CD4-positive, alpha-beta T cell (primary cell): ENCODE measurements around the gene DAPK2. TPM values are rescaled to one million over a fixed set of nuclear protein-coding genes. Genes with fewer than 3 reads are reported as not detected.

Experiments
- ATAC-seq: fragments of 200-7000 bp; cut with Tn5 transposase; one replicate; pipeline ENCODE4 v1.10.0; 2022; ENCODE audit warnings: mild to moderate bottlenecking; ENCODE audit not compliant: poor library complexity
- CTCF ChIA-PET: fragments of 350-600 bp; sonication (Branson Sonifier 250); formaldehyde crosslinking; loops from one replicate; lab custom pipeline; 2021; ENCODE audit warnings: antibody characterized with exemption, inconsistent platforms; lab: Charles Lee
- POLR2A ChIA-PET: fragments of 350-600 bp; sonication (Branson Sonifier 250); formaldehyde crosslinking; loops from one replicate; lab custom pipeline; 2021; ENCODE audit warnings: antibody characterized with exemption, inconsistent platforms; lab: Charles Lee
- DNase-seq, 14 experiments: peaks; one replicate each; pipeline ENCODE4 v3.0.0-alpha.2; 2013 to 2020; ENCODE audit warnings: mixed read lengths in 2 of 14
- H3K27ac ChIP-seq, 2 donors: one replicate each; pipeline versions ENCODE4 v1.5.1 to v1.7.0; 2013; ENCODE audit warnings: low read length in 2 of 2, low read depth in 1 of 2, mild to moderate bottlenecking in 1 of 2
- H3K27me3 ChIP-seq, 2 experiments: 1 replicate in 1 of 2; 2 replicates in 1 of 2; pipeline versions ENCODE4 v1.6.1 to v1.7.0; 2013; ENCODE audit warnings: low read length in 2 of 2, control low read depth in 1 of 2, mild to moderate bottlenecking in 1 of 2, moderate library complexity in 1 of 2; ENCODE audit not compliant: insufficient read depth in 2 of 2, control insufficient read depth in 1 of 2
- H3K36me3 ChIP-seq: one replicate; pipeline ENCODE4 v1.6.1; 2013; ENCODE audit warnings: low read length, control low read depth; ENCODE audit not compliant: insufficient read depth
- H3K4me1 ChIP-seq: one replicate; pipeline ENCODE4 v1.6.1; 2013; ENCODE audit warnings: low read length, control low read depth; ENCODE audit not compliant: insufficient read depth
- H3K4me3 ChIP-seq: one replicate; pipeline ENCODE4 v1.5.1; 2013; ENCODE audit warnings: mild to moderate bottlenecking, low read length, moderate library complexity
- H3K9me3 ChIP-seq, 2 experiments: 1 replicate in 1 of 2; 2 replicates in 1 of 2; pipeline versions ENCODE4 v1.6.1 to v1.7.0; 2013; ENCODE audit warnings: low read length in 2 of 2, mild to moderate bottlenecking in 2 of 2, control low read depth in 1 of 2, moderate library complexity in 1 of 2; ENCODE audit not compliant: control insufficient read depth in 1 of 2, insufficient read depth in 1 of 2
- H3K27ac Mint-ChIP-seq: one replicate; pipeline ENCODE4 v1.8.0; 2020; ENCODE audit warnings: mixed read lengths
- H3K27me3 Mint-ChIP-seq: one replicate; pipeline ENCODE4 v1.8.0; 2021; ENCODE audit warnings: mixed read lengths
- H3K36me3 Mint-ChIP-seq: one replicate; pipeline ENCODE4 v1.8.0; 2021; ENCODE audit warnings: low read depth, mixed read lengths
- H3K4me1 Mint-ChIP-seq: one replicate; pipeline ENCODE4 v1.8.0; 2021; ENCODE audit warnings: low read depth, mixed read lengths
- H3K4me3 Mint-ChIP-seq: one replicate; pipeline ENCODE4 v1.8.0; 2020; ENCODE audit warnings: mild to moderate bottlenecking, mixed read lengths
- H3K9me3 Mint-ChIP-seq: one replicate; pipeline ENCODE4 v1.8.0; 2020; ENCODE audit warnings: mixed read lengths
- intact Hi-C, 2 experiments: fragments of 100-400 bp; cut with DNase I in 1 of 2; cut with micrococcal nuclease in 1 of 2; formaldehyde crosslinking; loops; one replicate each; pipeline versions ENCODE4 v1.15.1 to v1.9.0; 2023 to 2025; cut with DNase I, micrococcal nuclease
- total RNA-seq, 174 experiments: library from RNA in 2 of 174; stranded (reverse) in 2 of 174; gene quantifications; one replicate each; pipeline ENCODE4 v1.2.3 and lab custom pipeline; 2021 to 2026
- TF ChIP-seq, protein P1 (sequence below): fragments of 200-600 bp; IDR thresholded peaks from one replicate; pipeline ENCODE4 v1.8.0; 2022; ENCODE audit warnings: antibody characterized with exemption, mild to moderate bottlenecking

Gene DAPK2
- total RNA-seq, 2 experiments from 2014 or later: 1.3 to 1.6 TPM

DNA sequence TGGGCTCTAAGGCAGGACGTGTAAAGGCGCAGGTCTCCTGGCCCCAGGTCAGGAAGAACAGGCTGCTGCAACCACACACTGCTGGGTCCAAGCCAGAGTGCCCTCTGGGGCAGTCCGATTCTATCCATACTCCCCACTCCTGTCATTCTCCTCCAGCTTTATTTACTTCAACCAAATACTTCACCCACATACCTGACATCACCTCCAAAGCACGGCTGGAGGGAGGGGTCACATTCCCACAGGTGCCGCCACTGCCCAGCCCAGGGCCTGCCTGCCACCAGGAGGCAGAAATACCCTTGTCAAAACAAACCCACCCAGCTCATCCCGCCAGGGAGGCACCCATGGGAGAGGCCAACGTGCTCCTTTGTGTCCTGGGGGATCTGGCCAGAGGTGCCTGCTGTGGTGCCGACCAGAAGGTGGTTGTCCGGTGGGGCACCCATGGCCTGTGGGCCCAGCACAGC lies 100.4 kb downstream of the DAPK2 start:
- no peak overlapping the region for H3K4me3 Mint-ChIP-seq
- CTCF ChIA-PET: interaction anchor here (0.6 to 3.7 kb wide), 17 partner anchors 9 to 316 kb away, joined by 3 to 36 read pairs (median 4); partner anchors contain the start of gene DAPK2

DNA sequence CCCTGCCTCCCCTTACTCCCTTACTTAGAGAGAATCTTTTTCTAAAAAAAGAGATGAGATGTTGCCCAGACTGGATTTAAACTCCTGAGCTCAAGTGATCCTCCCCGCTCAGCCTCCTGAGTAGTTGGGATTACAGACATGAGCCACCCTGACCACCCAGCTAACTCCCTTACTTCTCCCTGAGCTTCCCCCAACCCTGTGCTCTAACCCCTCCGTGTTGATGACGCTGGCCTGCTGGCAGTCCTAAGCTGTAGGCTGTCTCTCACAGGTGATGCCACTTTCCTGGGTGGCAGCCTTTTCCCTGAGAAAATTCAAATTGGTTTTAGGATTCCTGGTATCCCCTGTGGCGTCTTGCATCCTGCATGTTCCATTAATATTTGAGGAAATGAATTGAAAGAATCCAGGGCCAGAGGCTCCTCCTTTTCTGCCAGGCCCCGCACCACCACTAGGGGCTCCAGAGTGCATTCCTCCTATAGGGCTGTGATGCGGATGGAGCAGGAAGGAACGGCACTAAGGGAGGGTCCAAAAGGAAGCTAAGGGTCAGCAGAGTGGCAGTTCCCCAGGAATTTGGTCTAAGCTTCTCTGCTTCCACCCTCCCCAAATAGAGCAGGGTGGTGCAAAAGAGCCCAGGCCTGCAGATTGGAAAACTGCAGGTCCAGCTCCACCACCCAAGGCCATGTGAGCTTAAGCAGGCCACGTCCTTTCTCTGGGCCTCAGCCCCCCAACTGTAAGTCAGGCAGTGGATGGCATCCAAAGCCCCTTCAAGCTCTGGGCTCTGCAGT lies 101.1 kb downstream of the DAPK2 start:
- Mint-ChIP-seq H3K4me1 (peaks cover 16% of the 10 kb centered on the region), H3K27ac (peak overlapping the region; percentile 21), H3K27me3 (no peaks in the 10 kb centered on the region), H3K4me3 (no peak overlapping the region), H3K36me3 (no peaks in the 10 kb centered on the region), H3K9me3 (no peaks in the 10 kb centered on the region)
- ChIA-PET CTCF (interaction anchor here (0.5 to 3.7 kb wide), 17 partner anchors 10 to 316 kb away, joined by 3 to 36 read pairs (median 3); partner anchors contain the start of gene DAPK2), POLR2A (interaction anchor here (0.9 to 1.3 kb wide), 3 partner anchors 25 to 112 kb away, joined by 3 to 4 read pairs (median 3); partner anchors contain the start of gene DAPK2)
- intact Hi-C loops: loop anchor here (1.0 to 5.0 kb wide), 4 partner anchors 66 to 122 kb away; partner anchors contain the start of gene DAPK2 (in 2 of the 2)
- no peaks in the 10 kb centered on the region for H3K9me3 ChIP-seq
- peak; percentile 44 to 77 (median 59) for DNase-seq
- H3K4me1 ChIP-seq: peaks cover 13% of the 10 kb centered on the region
- H3K4me3 ChIP-seq: no peak overlapping the region
- peak; percentile 98 for ATAC-seq
- H3K27ac ChIP-seq: no peak overlapping the region
- no peaks in the 10 kb centered on the region for H3K36me3 ChIP-seq
- H3K27me3 ChIP-seq: no peaks in the 10 kb centered on the region
- TF ChIP-seq, protein P1, sequence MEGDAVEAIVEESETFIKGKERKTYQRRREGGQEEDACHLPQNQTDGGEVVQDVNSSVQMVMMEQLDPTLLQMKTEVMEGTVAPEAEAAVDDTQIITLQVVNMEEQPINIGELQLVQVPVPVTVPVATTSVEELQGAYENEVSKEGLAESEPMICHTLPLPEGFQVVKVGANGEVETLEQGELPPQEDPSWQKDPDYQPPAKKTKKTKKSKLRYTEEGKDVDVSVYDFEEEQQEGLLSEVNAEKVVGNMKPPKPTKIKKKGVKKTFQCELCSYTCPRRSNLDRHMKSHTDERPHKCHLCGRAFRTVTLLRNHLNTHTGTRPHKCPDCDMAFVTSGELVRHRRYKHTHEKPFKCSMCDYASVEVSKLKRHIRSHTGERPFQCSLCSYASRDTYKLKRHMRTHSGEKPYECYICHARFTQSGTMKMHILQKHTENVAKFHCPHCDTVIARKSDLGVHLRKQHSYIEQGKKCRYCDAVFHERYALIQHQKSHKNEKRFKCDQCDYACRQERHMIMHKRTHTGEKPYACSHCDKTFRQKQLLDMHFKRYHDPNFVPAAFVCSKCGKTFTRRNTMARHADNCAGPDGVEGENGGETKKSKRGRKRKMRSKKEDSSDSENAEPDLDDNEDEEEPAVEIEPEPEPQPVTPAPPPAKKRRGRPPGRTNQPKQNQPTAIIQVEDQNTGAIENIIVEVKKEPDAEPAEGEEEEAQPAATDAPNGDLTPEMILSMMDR: peak; percentile 93

More for the DNA sequence above, 100.4 kb downstream of the DAPK2 start:
- ATAC-seq (no peak), DNase-seq (no peak)
- Histone ChIP-seq H3K36me3 (no peaks in the 10 kb centered on the region), H3K4me3 (no peak overlapping the region), H3K4me1 (peaks cover 13% of the 10 kb centered on the region), H3K9me3 (no peaks in the 10 kb centered on the region), H3K27ac (no peak overlapping the region), H3K27me3 (no peaks in the 10 kb centered on the region)
- Mint-ChIP-seq H3K27me3 (no peaks in the 10 kb centered on the region), H3K4me1 (peaks cover 15% of the 10 kb centered on the region), H3K36me3 (no peaks in the 10 kb centered on the region), H3K9me3 (no peaks in the 10 kb centered on the region), H3K27ac (no peak overlapping the region)
- TF ChIP-seq, protein P1: no peak
- intact Hi-C loops: loop anchor here (1.0 to 5.0 kb wide), 4 partner anchors 65 to 121 kb away; partner anchors contain the start of gene DAPK2 (in 2 of the 2)
- POLR2A ChIA-PET: interaction anchor here (0.9 to 1.3 kb wide), 3 partner anchors 26 to 113 kb away, joined by 3 to 4 read pairs (median 3); partner anchors contain the start of gene DAPK2

GRCh38 chr15:63944681-63944955 lies 101.7 kb downstream of the DAPK2 start:
- Mint-ChIP-seq H3K27ac (no peak overlapping the region), H3K4me3 (no peak overlapping the region), H3K9me3 (no peaks in the 10 kb centered on the region), H3K27me3 (no peaks in the 10 kb centered on the region), H3K36me3 (no peaks in the 10 kb centered on the region), H3K4me1 (peaks cover 22% of the 10 kb centered on the region)
- Histone ChIP-seq H3K27me3 (no peaks in the 10 kb centered on the region), H3K4me1 (peaks cover 18% of the 10 kb centered on the region), H3K27ac (no peak overlapping the region), H3K9me3 (no peaks in the 10 kb centered on the region), H3K36me3 (no peaks in the 10 kb centered on the region), H3K4me3 (no peak overlapping the region)
- no peak for ATAC-seq
- DNase-seq: no peak
- CTCF ChIA-PET: interaction anchor here (0.5 to 3.7 kb wide), 11 partner anchors 10 to 193 kb away, joined by 3 to 36 read pairs (median 8); partner anchors contain the start of gene DAPK2
- POLR2A ChIA-PET: interaction anchor here (1.0 to 1.3 kb wide), 2 partner anchors 24 to 27 kb away, joined by 3 to 4 read pairs; no protein-coding TSS in a partner anchor
- intact Hi-C loops: loop anchor here (2.0 to 5.0 kb wide), 2 partner anchors 66 to 112 kb away; partner anchors contain the start of gene HERC1 (in 1 of the 2)
- TF ChIP-seq, protein P1: no peak
